ES-I3 (cell line): ENCODE data around the gene RSPO1.
A peak's percentile ranks its signal among the peaks of the same experiment; 100 is the strongest.
"Not testable (repeated sequence)": the region's sequence is repeated elsewhere in the genome, so short reads cannot be mapped to it uniquely, and the experiment has no call there.

ENCODE experiments used
- H3K36me3 ChIP-seq: 2 replicates; pipeline ENCODE4 v1.6.1; 2013; ENCODE audit warnings: mild to moderate bottlenecking, low read length, control low read depth, moderate library complexity; ENCODE audit not compliant: insufficient read depth
- H3K4me1 ChIP-seq: 2 replicates; pipeline ENCODE4 v1.6.1; 2013; ENCODE audit warnings: mild to moderate bottlenecking, control low read depth, low read length; ENCODE audit not compliant: insufficient read depth
- H3K9ac ChIP-seq: 2 replicates; pipeline ENCODE4 v1.6.1; 2013; ENCODE audit warnings: low read depth, mild to moderate bottlenecking, low read length, moderate library complexity
- H3K9me3 ChIP-seq: 2 replicates; pipeline ENCODE4 v1.6.1; 2013; ENCODE audit warnings: mild to moderate bottlenecking, low read length, moderate library complexity; ENCODE audit not compliant: control insufficient read depth, insufficient read depth

Gene RSPO1

GRCh38 chr1:37595440-37596181 lies 39.1 kb downstream of the RSPO1 start, which contains the start of gene GNL2:
Gene GNL2 (minus strand): TSS chr1:37595937. CDS start chr1:37595822, 115 bp downstream.
- Histone ChIP-seq H3K9ac (peak within 1 kb of the TSS; percentile 95), H3K4me1 (peaks cover 3% of the 10 kb centered on the region; the same call in 1 of the 2 replicates), H3K36me3 (peaks cover 17% of the 10 kb centered on the region), H3K9me3 (no peaks in the 10 kb centered on the region)

GRCh38 chr1:37593726-37594125 lies 41.0 kb downstream of the RSPO1 start:
- peaks cover 3% of the 10 kb centered on the region; the same call in 1 of the 2 replicates for H3K4me1 ChIP-seq
- no peak overlapping the region for H3K9ac ChIP-seq
- H3K36me3 ChIP-seq, result peaks cover 23% of the 10 kb centered on the region

GRCh38 chr1:37588939-37589338 lies 45.8 kb downstream of the RSPO1 start:
- Histone ChIP-seq H3K4me1 (no peaks in the 10 kb centered on the region), H3K9me3 (no peaks in the 10 kb centered on the region), H3K36me3 (peaks cover 39% of the 10 kb centered on the region), H3K9ac (no peak overlapping the region)

More at GRCh38 chr1:37593726-37594125, 41.0 kb downstream of the RSPO1 start:
- no peaks in the 10 kb centered on the region for H3K9me3 ChIP-seq

GRCh38 chr1:37584544-37584943 lies 50.1 kb downstream of the RSPO1 start:
- H3K9me3 ChIP-seq, H3K4me1 ChIP-seq, H3K9ac ChIP-seq: not testable (repeated sequence)
- peaks cover 35% of the 10 kb centered on the region for H3K36me3 ChIP-seq

DNA sequence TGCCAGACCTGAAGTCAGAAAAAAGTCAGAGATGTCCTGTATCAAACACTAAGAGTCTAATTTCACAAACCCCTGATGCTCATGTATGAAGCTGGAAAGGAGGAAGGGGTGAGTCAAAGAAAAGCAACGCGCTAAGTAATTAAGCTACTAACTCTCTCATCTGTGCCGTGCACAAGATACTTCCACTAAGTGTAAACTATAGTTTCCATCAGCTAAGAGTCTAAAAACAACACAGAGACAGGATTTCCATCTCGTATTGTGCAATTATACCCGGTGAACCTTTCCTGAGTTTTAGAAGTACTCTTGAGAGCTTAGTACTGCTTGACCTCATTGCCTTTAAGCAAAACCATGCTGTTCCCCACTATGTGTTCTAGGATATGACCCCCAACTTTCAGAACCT lies 59.0 kb downstream of the RSPO1 start:
- no peaks in the 10 kb centered on the region for H3K4me1 ChIP-seq
- no peaks in the 10 kb centered on the region for H3K9me3 ChIP-seq
- H3K9ac ChIP-seq, result no peak overlapping the region
- H3K36me3 ChIP-seq, result peaks cover 47% of the 10 kb centered on the region

DNA sequence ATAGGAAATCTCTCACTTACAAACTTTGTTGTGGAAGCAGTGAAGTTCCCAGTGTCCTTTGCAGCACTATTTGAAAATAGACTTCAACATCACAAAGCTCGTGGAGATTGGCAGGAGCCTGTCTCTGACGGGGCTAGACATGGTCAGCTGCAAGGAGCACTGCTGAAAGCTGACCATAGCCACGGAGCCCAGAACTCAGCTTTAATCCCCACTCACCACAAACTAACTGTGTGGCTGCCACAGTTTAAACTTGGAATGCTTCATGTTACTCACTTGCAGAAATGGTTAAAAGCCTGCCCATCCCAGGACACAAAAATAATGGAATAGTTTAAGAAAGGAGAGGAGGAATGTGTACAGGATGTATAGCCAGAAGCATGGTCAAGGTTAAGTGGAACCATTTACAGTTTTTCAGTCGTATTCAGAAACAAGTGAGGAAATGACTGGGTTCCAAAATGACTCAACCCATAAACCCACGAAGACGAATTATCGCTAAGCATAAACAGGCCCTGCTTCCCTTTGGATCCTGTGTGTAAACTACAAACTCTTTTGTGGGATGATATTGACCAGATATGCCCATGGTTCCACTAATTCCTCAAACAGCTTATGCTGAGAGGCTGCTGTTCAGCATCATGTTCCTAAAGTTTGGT lies 59.7 kb downstream of the RSPO1 start:
- H3K9ac ChIP-seq, result no peak overlapping the region
- no peaks in the 10 kb centered on the region for H3K4me1 ChIP-seq
- peaks cover 44% of the 10 kb centered on the region for H3K36me3 ChIP-seq
- no peaks in the 10 kb centered on the region for H3K9me3 ChIP-seq

- no peak overlapping the region for H3K9ac ChIP-seq
- peaks cover 72% of the 10 kb centered on the region for H3K36me3 ChIP-seq
- H3K9me3 ChIP-seq, result no peaks in the 10 kb centered on the region
- no peaks in the 10 kb centered on the region for H3K4me1 ChIP-seq
Measured at GRCh38 chr1:37570528-37571334, 64.0 kb downstream of the RSPO1 start.

DNA sequence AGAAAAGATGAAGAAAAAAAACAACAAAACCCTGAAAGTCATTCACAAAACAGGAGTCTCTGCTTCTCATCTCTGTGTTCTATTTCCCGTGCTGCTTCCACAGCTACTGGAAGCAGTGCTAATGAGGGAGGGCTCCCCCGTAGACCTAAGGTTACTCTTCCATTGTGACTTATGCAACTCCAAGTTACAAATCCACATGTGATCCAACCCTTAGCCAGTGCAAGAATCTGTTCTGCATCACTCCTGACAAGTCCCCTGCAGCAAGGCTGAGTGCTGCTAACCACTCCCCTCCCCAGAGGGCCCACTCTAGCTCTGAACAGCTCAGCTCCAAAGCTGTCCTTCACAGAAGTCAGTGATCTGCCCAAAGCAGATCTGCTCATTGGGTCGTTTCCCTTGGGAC lies 67.7 kb downstream of the RSPO1 start:
- H3K36me3 ChIP-seq, result peaks cover 53% of the 10 kb centered on the region
- no peaks in the 10 kb centered on the region for H3K4me1 ChIP-seq
- H3K9me3 ChIP-seq, result no peaks in the 10 kb centered on the region
- H3K9ac ChIP-seq, result no peak overlapping the region

DNA sequence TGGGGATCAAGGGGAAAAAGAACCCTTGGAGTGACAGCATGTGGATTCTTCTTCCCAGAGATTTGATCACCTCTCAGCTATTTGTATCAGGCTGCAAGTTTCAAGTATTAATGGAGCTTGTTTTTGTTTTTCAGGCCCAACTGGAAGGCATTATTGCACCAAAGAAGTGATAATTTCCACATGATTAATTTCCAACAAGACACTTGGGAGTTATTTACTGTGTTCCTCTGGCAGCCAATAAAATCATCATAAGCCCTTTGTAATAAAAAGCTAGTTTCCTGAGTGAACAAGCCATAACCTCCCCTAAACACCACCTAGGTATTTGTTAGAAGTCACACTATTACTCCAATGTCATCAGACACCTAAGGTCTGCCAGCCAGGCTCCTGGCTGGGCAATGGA lies 69.8 kb downstream of the RSPO1 start:
- no peaks in the 10 kb centered on the region for H3K4me1 ChIP-seq
- H3K36me3 ChIP-seq, result peaks cover 46% of the 10 kb centered on the region
- H3K9me3 ChIP-seq, result no peaks in the 10 kb centered on the region
- H3K9ac ChIP-seq, result no peak overlapping the region

DNA sequence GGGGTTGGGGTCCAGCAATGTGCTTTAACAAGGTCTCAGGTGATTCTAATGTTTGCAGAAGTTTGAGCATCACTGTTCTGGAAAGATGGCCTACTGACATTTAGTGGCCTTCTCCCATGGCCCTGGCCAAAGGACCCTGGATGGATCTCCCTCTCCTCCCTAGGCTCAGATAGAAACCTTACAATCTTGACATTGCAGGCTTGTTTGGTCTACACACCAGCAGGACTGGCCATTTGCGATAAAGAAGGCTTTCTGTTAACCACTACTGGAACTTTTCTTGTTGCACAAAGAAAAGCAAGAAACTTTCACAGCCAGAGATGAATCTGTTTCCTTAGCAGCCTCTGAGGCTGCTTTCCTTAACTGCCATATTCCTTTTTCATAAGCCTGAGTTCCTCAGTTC lies 71.7 kb downstream of the RSPO1 start:
- Histone ChIP-seq H3K36me3 (peaks cover 29% of the 10 kb centered on the region), H3K4me1 (no peaks in the 10 kb centered on the region), H3K9me3 (no peaks in the 10 kb centered on the region), H3K9ac (no peak overlapping the region)
